B cell (primary cell): ENCODE data around the gene COL19A1.

ENCODE experiments used
- CTCF ChIP-seq: fragments of 200-600 bp; IDR thresholded peaks from one replicate; pipeline ENCODE4 v1.8.0; 2022; ENCODE audit warnings: antibody characterized with exemption, mild to moderate bottlenecking
- EZH2 ChIP-seq: IDR thresholded peaks from 2 replicates; pipeline ENCODE4 v1.6.1; 2012; ENCODE audit warnings: borderline replicate concordance, low read depth, mild to moderate bottlenecking, moderate library complexity, low read length; ENCODE audit not compliant: insufficient read depth, poor library complexity, severe bottlenecking

GRCh38 chr6:70131528-70131927 lies 265.2 kb downstream of the COL19A1 start:
- TF ChIP-seq CTCF, result no peak
- TF ChIP-seq EZH2, result no peak
